Esophagus squamous epithelium (tissue), 4 donors: ENCODE results near the gene TBRG4.

Source experiments
- CTCF ChIP-seq, 6 experiments: fragments of 450-650 bp in 4 of 6; fragments of 200-600 bp in 2 of 6; sonication (generic) in 2 of 6; IDR thresholded peaks; one replicate each; pipeline ENCODE4 v1.5.1; 2016 to 2019; ENCODE audit warnings: antibody characterized with exemption in 6 of 6, mild to moderate bottlenecking in 4 of 6, moderate library complexity in 4 of 6
- POLR2A ChIP-seq, 4 donors: fragments of 450-650 bp; IDR thresholded peaks; one replicate each; pipeline ENCODE4 v1.6.1; 2017; ENCODE audit warnings: antibody characterized with exemption in 4 of 4, mild to moderate bottlenecking in 4 of 4, moderate library complexity in 3 of 4

- no peak for TF ChIP-seq CTCF (IDR thresholded peaks at IDR 0.05)
- TF ChIP-seq POLR2A (IDR thresholded peaks at IDR 0.05) = no peak
Measured at GRCh38 chr7:45122975-45123860, 11.7 kb upstream of the TBRG4 start.
